GM12878 (cell line): Measurements from ENCODE around the gene CEP128. TPM values are rescaled to one million over a fixed set of nuclear protein-coding genes. Genes with fewer than 3 reads are reported as not detected.

Source experiments
- CBFB ChIP-seq: IDR thresholded peaks from 2 replicates; pipeline ENCODE4 v1.6.1; 2016; ENCODE audit warnings: antibody characterized with exemption, low read depth
- DPF2 ChIP-seq: fragments of 450-650 bp; IDR thresholded peaks from 2 replicates; pipeline ENCODE4 v1.6.1; 2017; ENCODE audit warnings: mild to moderate bottlenecking
- REST ChIP-seq: IDR thresholded peaks from 2 replicates; pipeline ENCODE4 v1.6.1; 2012; ENCODE audit warnings: mild to moderate bottlenecking, low read depth, low read length
- polyA plus RNA-seq, 11 experiments: library from polyadenylated mRNA; depleted of rRNA in 4 of 11; unstranded in 6 of 11; stranded (reverse) in 5 of 11; fragments of >200 nt; fragmentation: Nextera tagmentation in 4 of 11; fragmentation: Illumina TruSeq in 1 of 11; extraction: Ambion mirVana in 4 of 11; extraction: Trizol in 1 of 11; gene quantifications; 1 replicate in 1 of 11; 2 replicates in 10 of 11; pipeline versions ENCODE4 v1.2.1 to v1.2.3, GENCODE V29; 2011 to 2016; ENCODE audit warnings: inconsistent platforms in 2 of 11, missing spikeins in 2 of 11, low read depth in 1 of 11
- total RNA-seq, 4 experiments: library from RNA; depleted of rRNA in 3 of 4; stranded (reverse); fragments of >200 nt in 3 of 4; fragmentation: Illumina TruSeq in 1 of 4; extraction: Trizol in 1 of 4; gene quantifications; 2 replicates each; pipeline versions ENCODE4 v1.2.1 to v1.2.3, GENCODE V29; 2013 to 2021
- TF ChIP-seq, protein P1 (sequence below): fragments of 450-650 bp; IDR thresholded peaks from 2 replicates; pipeline ENCODE4 v1.6.1; 2018; ENCODE audit warnings: mild to moderate bottlenecking, low read depth, moderate library complexity; ENCODE audit not compliant: partially characterized antibody
- TF ChIP-seq, protein P2 (sequence below): fragments of 450-650 bp; formaldehyde crosslinking; IDR thresholded peaks from 2 replicates; pipeline ENCODE4 v1.4.0; 2020; ENCODE audit warnings: mild to moderate bottlenecking, moderate library complexity

CEP128 gene
- total and polyA plus RNA-seq, 10 of the 15 experiments (the other 5 are each of a cell fraction or from before 2014, with no cell fraction given), result 1.1 to 6.7 (median 3.4) TPM

GRCh38 chr14:80772504-80772903 is 169.0 kb downstream of the CEP128 start (continued):
- TF ChIP-seq, protein P1, sequence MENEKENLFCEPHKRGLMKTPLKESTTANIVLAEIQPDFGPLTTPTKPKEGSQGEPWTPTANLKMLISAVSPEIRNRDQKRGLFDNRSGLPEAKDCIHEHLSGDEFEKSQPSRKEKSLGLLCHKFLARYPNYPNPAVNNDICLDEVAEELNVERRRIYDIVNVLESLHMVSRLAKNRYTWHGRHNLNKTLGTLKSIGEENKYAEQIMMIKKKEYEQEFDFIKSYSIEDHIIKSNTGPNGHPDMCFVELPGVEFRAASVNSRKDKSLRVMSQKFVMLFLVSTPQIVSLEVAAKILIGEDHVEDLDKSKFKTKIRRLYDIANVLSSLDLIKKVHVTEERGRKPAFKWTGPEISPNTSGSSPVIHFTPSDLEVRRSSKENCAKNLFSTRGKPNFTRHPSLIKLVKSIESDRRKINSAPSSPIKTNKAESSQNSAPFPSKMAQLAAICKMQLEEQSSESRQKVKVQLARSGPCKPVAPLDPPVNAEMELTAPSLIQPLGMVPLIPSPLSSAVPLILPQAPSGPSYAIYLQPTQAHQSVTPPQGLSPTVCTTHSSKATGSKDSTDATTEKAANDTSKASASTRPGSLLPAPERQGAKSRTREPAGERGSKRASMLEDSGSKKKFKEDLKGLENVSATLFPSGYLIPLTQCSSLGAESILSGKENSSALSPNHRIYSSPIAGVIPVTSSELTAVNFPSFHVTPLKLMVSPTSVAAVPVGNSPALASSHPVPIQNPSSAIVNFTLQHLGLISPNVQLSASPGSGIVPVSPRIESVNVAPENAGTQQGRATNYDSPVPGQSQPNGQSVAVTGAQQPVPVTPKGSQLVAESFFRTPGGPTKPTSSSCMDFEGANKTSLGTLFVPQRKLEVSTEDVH, result no peak
- TF ChIP-seq REST (no peak), DPF2 (no peak), CBFB (no peak)
- TF ChIP-seq, protein P2, sequence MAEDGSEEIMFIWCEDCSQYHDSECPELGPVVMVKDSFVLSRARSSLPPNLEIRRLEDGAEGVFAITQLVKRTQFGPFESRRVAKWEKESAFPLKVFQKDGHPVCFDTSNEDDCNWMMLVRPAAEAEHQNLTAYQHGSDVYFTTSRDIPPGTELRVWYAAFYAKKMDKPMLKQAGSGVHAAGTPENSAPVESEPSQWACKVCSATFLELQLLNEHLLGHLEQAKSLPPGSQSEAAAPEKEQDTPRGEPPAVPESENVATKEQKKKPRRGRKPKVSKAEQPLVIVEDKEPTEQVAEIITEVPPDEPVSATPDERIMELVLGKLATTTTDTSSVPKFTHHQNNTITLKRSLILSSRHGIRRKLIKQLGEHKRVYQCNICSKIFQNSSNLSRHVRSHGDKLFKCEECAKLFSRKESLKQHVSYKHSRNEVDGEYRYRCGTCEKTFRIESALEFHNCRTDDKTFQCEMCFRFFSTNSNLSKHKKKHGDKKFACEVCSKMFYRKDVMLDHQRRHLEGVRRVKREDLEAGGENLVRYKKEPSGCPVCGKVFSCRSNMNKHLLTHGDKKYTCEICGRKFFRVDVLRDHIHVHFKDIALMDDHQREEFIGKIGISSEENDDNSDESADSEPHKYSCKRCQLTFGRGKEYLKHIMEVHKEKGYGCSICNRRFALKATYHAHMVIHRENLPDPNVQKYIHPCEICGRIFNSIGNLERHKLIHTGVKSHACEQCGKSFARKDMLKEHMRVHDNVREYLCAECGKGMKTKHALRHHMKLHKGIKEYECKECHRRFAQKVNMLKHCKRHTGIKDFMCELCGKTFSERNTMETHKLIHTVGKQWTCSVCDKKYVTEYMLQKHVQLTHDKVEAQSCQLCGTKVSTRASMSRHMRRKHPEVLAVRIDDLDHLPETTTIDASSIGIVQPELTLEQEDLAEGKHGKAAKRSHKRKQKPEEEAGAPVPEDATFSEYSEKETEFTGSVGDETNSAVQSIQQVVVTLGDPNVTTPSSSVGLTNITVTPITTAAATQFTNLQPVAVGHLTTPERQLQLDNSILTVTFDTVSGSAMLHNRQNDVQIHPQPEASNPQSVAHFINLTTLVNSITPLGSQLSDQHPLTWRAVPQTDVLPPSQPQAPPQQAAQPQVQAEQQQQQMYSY, result no peak
